Large intestine (tissue), 3 donors: ENCODE measurements around the gene OR1E2. TPM values are rescaled to one million over a fixed set of nuclear protein-coding genes. Genes with fewer than 3 reads are reported as not detected.
"Not testable (repeated sequence)": the region's sequence is repeated elsewhere in the genome, so short reads cannot be mapped to it uniquely, and the experiment has no call there.

ENCODE experiments used
- DNase-seq, 2 donors: peaks; one replicate each; pipeline versions ENCODE4 v3.0.0 to v3.0.0-alpha.2; 2013
- H3K27ac ChIP-seq: one replicate; pipeline ENCODE4 v1.5.1; 2013; ENCODE audit warnings: low read length
- H3K27me3 ChIP-seq: 2 replicates; pipeline ENCODE4 v1.6.1; 2013; ENCODE audit warnings: low read length; ENCODE audit not compliant: control insufficient read depth, insufficient read depth
- H3K36me3 ChIP-seq: 2 replicates; pipeline ENCODE4 v1.6.1; 2013; ENCODE audit warnings: low read length; ENCODE audit not compliant: control insufficient read depth, insufficient read depth
- H3K4me1 ChIP-seq: one replicate; pipeline ENCODE4 v1.6.1; 2013; ENCODE audit warnings: low read length; ENCODE audit not compliant: control insufficient read depth, insufficient read depth
- H3K4me3 ChIP-seq: one replicate; pipeline ENCODE4 v1.5.1; 2013; ENCODE audit warnings: low read length
- H3K9me3 ChIP-seq: one replicate; pipeline ENCODE4 v1.6.1; 2013; ENCODE audit warnings: mild to moderate bottlenecking, low read depth, low read length, moderate library complexity; ENCODE audit not compliant: control insufficient read depth
- WGBS: methylation state at CpG from one replicate; pipeline ENCODE4 v1.1.5; 2013; ENCODE audit warnings: low lambda C conversion rate; ENCODE audit not compliant: insufficient coverage; 5-methylcytosine and 5-hydroxymethylcytosine counted together
- polyA plus RNA-seq: library from polyadenylated mRNA; unstranded; fragments of 120-200 nt; gene quantifications from one replicate; pipeline ENCODE4 v1.2.1, GENCODE V29; 2013

Gene OR1E2
- polyA plus RNA-seq, 1 donor = not detected

- no peaks in the 10 kb centered on the region for H3K9me3 ChIP-seq
- peak in 1 of 2 donors; percentile 22 for DNase-seq
- H3K27ac ChIP-seq = no peak overlapping the region
- no peaks in the 10 kb centered on the region for H3K27me3 ChIP-seq
- H3K4me1 ChIP-seq = no peaks in the 10 kb centered on the region
- H3K4me3 ChIP-seq = no peak overlapping the region
- 35% methylated on average over 2 of the region's 2 CpGs for WGBS
- H3K36me3 ChIP-seq = no peaks in the 10 kb centered on the region
Measured at GRCh38 chr17:3448059-3448665, 14.5 kb upstream of the OR1E2 start.

GRCh38 chr17:3447625-3448024, 14.0 kb upstream of the OR1E2 start:
- Histone ChIP-seq H3K9me3 (no peaks in the 10 kb centered on the region), H3K27me3 (no peaks in the 10 kb centered on the region), H3K4me1 (no peaks in the 10 kb centered on the region), H3K27ac (no peak overlapping the region), H3K36me3 (no peaks in the 10 kb centered on the region), H3K4me3 (no peak overlapping the region)
- DNase-seq = peak in 1 of 2 donors; percentile 8
- no CpG with 5 or more reads among the region's 2 CpGs for WGBS

- Histone ChIP-seq H3K27me3 (peaks cover 2% of the 10 kb centered on the region), H3K27ac (no peak overlapping the region), H3K9me3 (no peaks in the 10 kb centered on the region), H3K4me1 (no peaks in the 10 kb centered on the region), H3K4me3 (no peak overlapping the region), H3K36me3 (no peaks in the 10 kb centered on the region)
- no peak for DNase-seq
- WGBS = no CpG with 5 or more reads among the region's 2 CpGs
Measured at GRCh38 chr17:3440451-3440850, 6.8 kb upstream of the OR1E2 start.

- no CpG with 5 or more reads among the region's 1 CpG for WGBS
Measured at GRCh38 chr17:3438368-3438767, 4.7 kb upstream of the OR1E2 start.

GRCh38 chr17:3433215-3433614, 426 bp downstream of the OR1E2 start:
- not testable (repeated sequence) for H3K27ac ChIP-seq, H3K4me3 ChIP-seq, H3K9me3 ChIP-seq, H3K36me3 ChIP-seq, H3K27me3 ChIP-seq, H3K4me1 ChIP-seq
- DNase-seq = peak in 1 of 2 donors; percentile 4
- WGBS = 60% methylated on average over 3 of the region's 7 CpGs

More at GRCh38 chr17:3438368-3438767, 4.7 kb upstream of the OR1E2 start:
- no peaks in the 10 kb centered on the region for H3K9me3 ChIP-seq
- H3K4me1 ChIP-seq = no peaks in the 10 kb centered on the region
- no peaks in the 10 kb centered on the region for H3K36me3 ChIP-seq
- no peak overlapping the region for H3K27ac ChIP-seq
- H3K4me3 ChIP-seq = no peak overlapping the region
- H3K27me3 ChIP-seq = peaks cover 2% of the 10 kb centered on the region
- DNase-seq = no peak

- Histone ChIP-seq H3K36me3 (no peaks in the 10 kb centered on the region), H3K27me3 (no peaks in the 10 kb centered on the region), H3K4me3 (no peak overlapping the region), H3K4me1 (no peaks in the 10 kb centered on the region), H3K27ac (no peak overlapping the region), H3K9me3 (no peaks in the 10 kb centered on the region)
- 83% methylated on average over 1 of the region's 2 CpGs for WGBS
- no peak for DNase-seq
Measured at GRCh38 chr17:3418222-3418621, 15.4 kb downstream of the OR1E2 start.

GRCh38 chr17:3415610-3416009, 18.0 kb downstream of the OR1E2 start:
- no peaks in the 10 kb centered on the region for H3K36me3 ChIP-seq
- 73% methylated on average over 2 of the region's 5 CpGs for WGBS
- H3K9me3 ChIP-seq = no peaks in the 10 kb centered on the region
- no peaks in the 10 kb centered on the region for H3K27me3 ChIP-seq
- H3K4me3 ChIP-seq = no peak overlapping the region
- H3K27ac ChIP-seq = no peak overlapping the region
- DNase-seq = no peak
- no peaks in the 10 kb centered on the region for H3K4me1 ChIP-seq

GRCh38 chr17:3412216-3412615, 21.4 kb downstream of the OR1E2 start:
- WGBS = no CpG with 5 or more reads among the region's 16 CpGs
- not testable (repeated sequence) for H3K36me3 ChIP-seq

GRCh38 chr17:3411070-3411469, 22.6 kb downstream of the OR1E2 start, which contains the start of gene OR3A3:
OR3A3 (plus strand) TSS chr17:3411370.
- Histone ChIP-seq H3K9me3 (no peaks in the 10 kb centered on the region), H3K4me3 (no peak within 1 kb of the TSS), H3K27ac (no peak within 1 kb of the TSS), H3K4me1 (no peaks in the 10 kb centered on the region), H3K36me3 (no peaks in the 10 kb centered on the region), H3K27me3 (no peaks in the 10 kb centered on the region)
- DNase-seq = no peak
- WGBS = 80% methylated on average over 1 of the region's 3 CpGs

More at GRCh38 chr17:3412216-3412615, 21.4 kb downstream of the OR1E2 start:
- not testable (repeated sequence) for H3K27ac ChIP-seq, H3K9me3 ChIP-seq, H3K4me1 ChIP-seq, H3K4me3 ChIP-seq, H3K27me3 ChIP-seq, DNase-seq

GRCh38 chr17:3403856-3404255, 29.8 kb downstream of the OR1E2 start:
- no CpG with 5 or more reads among the region's 1 CpG for WGBS

GRCh38 chr17:3401786-3402185, 31.9 kb downstream of the OR1E2 start:
- Histone ChIP-seq H3K4me1 (no peaks in the 10 kb centered on the region), H3K27ac (no peak overlapping the region), H3K36me3 (no peaks in the 10 kb centered on the region), H3K4me3 (no peak overlapping the region), H3K9me3 (no peaks in the 10 kb centered on the region), H3K27me3 (no peaks in the 10 kb centered on the region)
- no peak for DNase-seq
- 100% methylated on average over 1 of the region's 2 CpGs for WGBS

More at GRCh38 chr17:3403856-3404255, 29.8 kb downstream of the OR1E2 start:
- H3K9me3 ChIP-seq, H3K36me3 ChIP-seq, DNase-seq, H3K4me3 ChIP-seq, H3K27me3 ChIP-seq, H3K4me1 ChIP-seq, H3K27ac ChIP-seq: not testable (repeated sequence)
